Measurements from ENCODE around the gene ACOT7. TPM values are rescaled to one million over a fixed set of nuclear protein-coding genes. Genes with fewer than 3 reads are reported as not detected.
"Not testable (repeated sequence)": the region's sequence is repeated elsewhere in the genome, so short reads cannot be mapped to it uniquely, and the experiment has no call there.

The ACOT7 gene
- total and polyA plus RNA-seq, 2 experiments from 2014 or later: 167 to 169 TPM

GRCh38 chr1:6396998-6397397 lies 3.4 kb upstream of the ACOT7 start:
- 0 out of 3 replicates have a peak, but pooled peaks cover 5% of the 10 kb centered on the region for H3K9me3 Mint-ChIP-seq
- TF ChIP-seq REST (IDR thresholded peaks at IDR 0.05; ENCODE audit: unreplicated experiment) (no peak), ZNF114 (CRISPR knock-in tag; IDR thresholded peaks at IDR 0.05) (no peak), CTCF (conservative IDR thresholded peaks at IDR 0.05; ENCODE audit: low read depth in 2 of 2) (peak; percentile 13 to 61; a peak in 2 of 4 replicates), NANOG (IDR thresholded peaks at IDR 0.05; ENCODE audit: borderline replicate concordance) (no peak)
- Histone ChIP-seq H4K20me1 (replicated peaks; ENCODE audit: insufficient read depth) (peaks cover under 1% of the 10 kb centered on the region; the same call in 1 of the 2 replicates), H2AFZ (no peak overlapping the region), H3K4me2 (no peak overlapping the region), H3F3A (replicated peaks; ENCODE audit: low read depth) (0 out of 2 replicates have a peak, but pooled peaks cover 7% of the 10 kb centered on the region), H3K27ac (ENCODE audit: low read depth) (no peak overlapping the region), H3K27me3 (ENCODE audit: insufficient read depth) (no peaks in the 10 kb centered on the region), H3K4me3 (no peak overlapping the region), H3K4me1 (ENCODE audit: insufficient read depth) (peaks cover 4% of the 10 kb centered on the region; the same call in 1 of the 2 replicates), H3K79me2 (replicated peaks; ENCODE audit: insufficient read depth) (peaks cover 7% of the 10 kb centered on the region), H3K36me3 (ENCODE audit: insufficient read depth) (no peaks in the 10 kb centered on the region), H3K9me2 (ENCODE audit: insufficient read depth) (no peaks in the 10 kb centered on the region)
- H3K4me1 Mint-ChIP-seq: peaks cover 11% of the 10 kb centered on the region
- no peak overlapping the region for H3K27ac Mint-ChIP-seq
- ATAC-seq (no peak), DNase-seq (ENCODE audit: low spot score) (no peak)
- peaks cover 13% of the 10 kb centered on the region for H3K36me3 Mint-ChIP-seq (ENCODE audit: low read depth)
- peaks cover 8% of the 10 kb centered on the region for H3K27me3 Mint-ChIP-seq (ENCODE audit: insufficient read depth, low read depth, poor library complexity)
- no peak overlapping the region for H3K4me3 Mint-ChIP-seq

- Mint-ChIP-seq H3K36me3 (ENCODE audit: low read depth) (peaks cover 15% of the 10 kb centered on the region), H3K4me1 (peaks cover 16% of the 10 kb centered on the region), H3K27me3 (ENCODE audit: insufficient read depth, low read depth, poor library complexity) (peaks cover 11% of the 10 kb centered on the region)
- not testable (repeated sequence) for H3K9me2 ChIP-seq (ENCODE audit: insufficient read depth); H3K4me3 Mint-ChIP-seq; H3K36me3 ChIP-seq (ENCODE audit: insufficient read depth); H3K9me3 Mint-ChIP-seq; H3K27me3 ChIP-seq (ENCODE audit: insufficient read depth); H3K4me2 ChIP-seq; ATAC-seq; H3K4me3 ChIP-seq; H3K4me1 ChIP-seq (ENCODE audit: insufficient read depth); H2AFZ ChIP-seq; H3K27ac ChIP-seq (ENCODE audit: low read depth); DNase-seq (ENCODE audit: low spot score); H3K27ac Mint-ChIP-seq
- peaks cover 13% of the 10 kb centered on the region for H4K20me1 ChIP-seq (replicated peaks; ENCODE audit: insufficient read depth)
- H3F3A ChIP-seq (replicated peaks; ENCODE audit: low read depth): 0 out of 2 replicates have a peak, but pooled peaks cover 10% of the 10 kb centered on the region
- peaks cover 19% of the 10 kb centered on the region for H3K79me2 ChIP-seq (replicated peaks; ENCODE audit: insufficient read depth)
These were observed 2.2 kb upstream of the ACOT7 start for GRCh38 chr1:6395781-6396244.

GRCh38 chr1:6395130-6395529 lies 1.6 kb upstream of the ACOT7 start:
- not testable (repeated sequence) for ATAC-seq; H3K27ac ChIP-seq (ENCODE audit: low read depth); H3K4me2 ChIP-seq; H3K4me3 ChIP-seq; H3K4me1 ChIP-seq (ENCODE audit: insufficient read depth); H3K9me3 Mint-ChIP-seq; H3K9me2 ChIP-seq (ENCODE audit: insufficient read depth); H2AFZ ChIP-seq; DNase-seq (ENCODE audit: low spot score); H3K27ac Mint-ChIP-seq; H3K36me3 ChIP-seq (ENCODE audit: insufficient read depth); H3K27me3 ChIP-seq (ENCODE audit: insufficient read depth)
- Histone ChIP-seq H3F3A (replicated peaks; ENCODE audit: low read depth) (0 out of 2 replicates have a peak, but pooled peaks cover 10% of the 10 kb centered on the region), H4K20me1 (replicated peaks; ENCODE audit: insufficient read depth) (peaks cover 16% of the 10 kb centered on the region), H3K79me2 (replicated peaks; ENCODE audit: insufficient read depth) (peaks cover 26% of the 10 kb centered on the region)
- Mint-ChIP-seq H3K4me1 (peaks cover 16% of the 10 kb centered on the region), H3K27me3 (ENCODE audit: insufficient read depth, low read depth, poor library complexity) (peaks cover 11% of the 10 kb centered on the region), H3K36me3 (ENCODE audit: low read depth) (peaks cover 19% of the 10 kb centered on the region), H3K4me3 (peak overlapping the region; percentile 34)

Data from GM23338 (cell line).